Activated CD8-positive, alpha-beta memory T cell treated with anti-CD3 and anti-CD28 coated beads, Interleukin-2, amount 10 ng/mL, durations not matched to agents 7 days and 5 days (primary cell): Measurements from ENCODE around the gene SLC4A8. TPM values are rescaled to one million over a fixed set of nuclear protein-coding genes. Genes with fewer than 3 reads are reported as not detected.

Experiments used
- ATAC-seq: fragments of 150-1000 bp; cut with Tn5 transposase; one replicate; pipeline ENCODE4 v1.10.0; 2021; ENCODE audit warnings: moderate library complexity
- CTCF ChIA-PET: fragments of 350-600 bp; sonication (Branson Sonifier 250); formaldehyde crosslinking; loops from one replicate; lab custom pipeline; 2021; ENCODE audit warnings: antibody characterized with exemption; lab: Charles Lee
- DNase-seq: peaks from one replicate; pipeline ENCODE4 v3.0.0-alpha.2; 2020
- H3K27ac Mint-ChIP-seq: one replicate; pipeline ENCODE4 v1.8.0; 2021; ENCODE audit warnings: mild to moderate bottlenecking, mixed read lengths
- H3K27me3 Mint-ChIP-seq: one replicate; pipeline ENCODE4 v1.8.0; 2021; ENCODE audit warnings: mixed read lengths
- H3K36me3 Mint-ChIP-seq: one replicate; pipeline ENCODE4 v1.8.0; 2021; ENCODE audit warnings: mild to moderate bottlenecking, mixed read lengths
- H3K4me1 Mint-ChIP-seq: one replicate; pipeline ENCODE4 v1.8.0; 2021; ENCODE audit warnings: mixed read lengths
- H3K4me3 Mint-ChIP-seq: one replicate; pipeline ENCODE4 v1.8.0; 2021; ENCODE audit warnings: mild to moderate bottlenecking, moderate library complexity, mixed read lengths
- H3K9me3 Mint-ChIP-seq: one replicate; pipeline ENCODE4 v1.8.0; 2022; ENCODE audit warnings: low read depth, mixed read lengths
- total RNA-seq, 2 experiments: library from RNA; stranded (reverse); gene quantifications; one replicate each; pipeline ENCODE4 v1.2.3, GENCODE V29; 2021

Gene SLC4A8
- total RNA-seq, 2 experiments from 2014 or later = 9.1 to 9.2 TPM

DNA sequence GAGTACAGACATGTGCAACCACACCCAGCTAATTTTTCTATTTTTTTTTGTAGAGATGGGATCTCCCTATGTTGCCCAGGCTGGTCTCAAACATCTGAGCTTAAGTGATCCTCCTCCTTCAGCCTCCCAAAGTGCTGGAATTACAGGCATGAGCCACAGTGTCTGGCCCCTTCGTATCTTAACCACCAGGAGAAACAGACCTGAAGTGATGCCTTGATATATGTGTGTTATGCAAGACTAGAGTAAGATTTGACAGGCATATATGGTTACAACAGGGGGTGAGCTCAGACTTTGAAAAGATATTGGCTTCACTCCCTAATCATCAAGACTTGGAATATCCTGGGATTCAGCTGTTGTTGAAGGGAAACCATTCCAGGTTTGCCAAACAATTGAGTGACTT, 22.7 kb upstream of the SLC4A8 start:
- ATAC-seq (no peak), DNase-seq (no peak)
- Mint-ChIP-seq H3K27me3 (no peaks in the 10 kb centered on the region), H3K4me1 (peaks cover 1% of the 10 kb centered on the region), H3K4me3 (no peak overlapping the region), H3K36me3 (no peaks in the 10 kb centered on the region), H3K9me3 (no peaks in the 10 kb centered on the region), H3K27ac (no peak overlapping the region)
- CTCF ChIA-PET = no interaction called here

GRCh38 chr12:51403159-51403558, 21.5 kb upstream of the SLC4A8 start:
- Mint-ChIP-seq H3K9me3 (no peaks in the 10 kb centered on the region), H3K27ac (no peak overlapping the region), H3K27me3 (no peaks in the 10 kb centered on the region), H3K4me3 (no peak overlapping the region), H3K4me1 (peaks cover 7% of the 10 kb centered on the region), H3K36me3 (no peaks in the 10 kb centered on the region)
- CTCF ChIA-PET = no interaction called here
- DNase-seq (no peak), ATAC-seq (no peak)

DNA sequence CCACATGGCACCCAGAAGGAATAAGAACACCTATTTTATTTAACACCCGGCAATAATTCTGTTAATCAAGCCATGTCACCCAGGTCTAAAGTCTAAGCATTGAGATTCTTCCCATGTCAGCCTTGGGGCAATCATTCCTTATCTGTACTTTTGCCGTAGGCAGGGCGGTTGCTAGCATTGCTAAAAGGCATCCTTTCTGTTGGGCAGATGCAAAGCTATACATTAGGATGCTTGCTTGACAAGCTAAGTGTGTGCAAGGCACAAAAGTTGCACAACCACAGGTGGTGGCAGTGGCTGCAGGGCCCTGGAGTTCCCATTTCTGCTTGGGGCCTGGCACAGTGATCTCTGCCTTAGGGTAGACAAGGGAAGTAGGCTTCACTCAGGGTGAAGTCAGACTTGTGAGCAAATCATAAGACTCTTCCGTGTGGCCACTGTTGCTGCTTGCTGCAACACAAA, 20.9 kb upstream of the SLC4A8 start:
- ATAC-seq (no peak), DNase-seq (no peak)
- Mint-ChIP-seq H3K9me3 (no peaks in the 10 kb centered on the region), H3K27ac (no peak overlapping the region), H3K27me3 (no peaks in the 10 kb centered on the region), H3K36me3 (no peaks in the 10 kb centered on the region), H3K4me1 (peaks cover 7% of the 10 kb centered on the region), H3K4me3 (no peak overlapping the region)
- CTCF ChIA-PET = interaction anchor here (0.6 to 0.8 kb wide), 2 partner anchors 18 to 76 kb away, joined by 3 read pairs; no protein-coding TSS in a partner anchor

- Mint-ChIP-seq H3K36me3 (no peaks in the 10 kb centered on the region), H3K4me1 (peaks cover 7% of the 10 kb centered on the region), H3K27ac (no peak overlapping the region), H3K27me3 (no peaks in the 10 kb centered on the region), H3K9me3 (no peaks in the 10 kb centered on the region), H3K4me3 (no peak overlapping the region)
- no peak for ATAC-seq
- CTCF ChIA-PET = interaction anchor here (0.8 kb wide), 1 partner anchor 17 kb away, joined by 3 read pairs; no protein-coding TSS in a partner anchor
- no peak for DNase-seq
Measured at GRCh38 chr12:51404627-51405026, 20.0 kb upstream of the SLC4A8 start.

GRCh38 chr12:51405801-51406207, 18.8 kb upstream of the SLC4A8 start:
- CTCF ChIA-PET = interaction anchor here (1.0 kb wide), 1 partner anchor 126 kb away, joined by 3 read pairs; no protein-coding TSS in a partner anchor
- no peak overlapping the region for H3K4me3 Mint-ChIP-seq
- no peaks in the 10 kb centered on the region for H3K36me3 Mint-ChIP-seq
- DNase-seq (no peak), ATAC-seq (no peak)
- H3K27ac Mint-ChIP-seq = no peak overlapping the region
- H3K4me1 Mint-ChIP-seq = peaks cover 7% of the 10 kb centered on the region
- no peaks in the 10 kb centered on the region for H3K9me3 Mint-ChIP-seq
- H3K27me3 Mint-ChIP-seq = no peaks in the 10 kb centered on the region

- CTCF ChIA-PET = interaction anchor here (1.0 kb wide), 1 partner anchor 125 kb away, joined by 3 read pairs; no protein-coding TSS in a partner anchor
- no peak overlapping the region for H3K4me3 Mint-ChIP-seq
- no peak for ATAC-seq
Measured at GRCh38 chr12:51406290-51406689, 18.3 kb upstream of the SLC4A8 start.

GRCh38 chr12:51406859-51407258, 17.8 kb upstream of the SLC4A8 start:
- no peaks in the 10 kb centered on the region for H3K27me3 Mint-ChIP-seq
- CTCF ChIA-PET = no interaction called here
- DNase-seq (no peak), ATAC-seq (no peak)
- no peak overlapping the region for H3K27ac Mint-ChIP-seq
- H3K4me3 Mint-ChIP-seq = no peak overlapping the region
- no peaks in the 10 kb centered on the region for H3K9me3 Mint-ChIP-seq
- peaks cover 7% of the 10 kb centered on the region for H3K4me1 Mint-ChIP-seq
- H3K36me3 Mint-ChIP-seq = no peaks in the 10 kb centered on the region

More at GRCh38 chr12:51406290-51406689, 18.3 kb upstream of the SLC4A8 start:
- peaks cover 7% of the 10 kb centered on the region for H3K4me1 Mint-ChIP-seq
- H3K9me3 Mint-ChIP-seq = no peaks in the 10 kb centered on the region
- H3K27ac Mint-ChIP-seq = no peak overlapping the region
- H3K27me3 Mint-ChIP-seq = no peaks in the 10 kb centered on the region
- DNase-seq = no peak
- no peaks in the 10 kb centered on the region for H3K36me3 Mint-ChIP-seq

DNA sequence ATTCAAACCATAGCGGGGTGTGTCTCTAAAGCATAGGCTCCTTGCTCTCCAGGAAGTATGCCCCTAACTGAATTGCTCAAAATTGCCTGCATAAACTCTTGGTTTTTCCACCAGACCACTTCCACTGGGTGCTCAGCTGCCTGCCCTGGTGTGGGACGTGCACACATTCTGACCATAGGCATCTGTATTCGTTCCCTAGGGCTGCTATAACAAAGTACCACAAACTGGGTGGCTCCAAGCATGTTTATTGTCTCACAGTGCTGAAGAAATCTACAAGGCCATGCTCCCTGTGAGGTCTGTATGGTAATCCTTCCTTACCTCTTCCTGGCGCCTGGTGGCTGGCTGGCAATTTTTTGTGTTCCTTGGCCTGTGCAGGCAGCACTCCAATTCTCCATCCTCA, 17.0 kb upstream of the SLC4A8 start:
- H3K4me1 Mint-ChIP-seq = peaks cover 7% of the 10 kb centered on the region
- ATAC-seq = no peak
- H3K9me3 Mint-ChIP-seq = no peaks in the 10 kb centered on the region

GRCh38 chr12:51409846-51410245, 14.8 kb upstream of the SLC4A8 start:
- CTCF ChIA-PET = interaction anchor here (1.1 to 1.5 kb wide), 2 partner anchors 9 to 12 kb away, joined by 4 to 7 read pairs; no protein-coding TSS in a partner anchor
- no peak overlapping the region for H3K4me3 Mint-ChIP-seq
- H3K27me3 Mint-ChIP-seq = peaks cover 8% of the 10 kb centered on the region

More for the DNA sequence above, 17.0 kb upstream of the SLC4A8 start:
- CTCF ChIA-PET = no interaction called here
- H3K27me3 Mint-ChIP-seq = no peaks in the 10 kb centered on the region
- no peaks in the 10 kb centered on the region for H3K36me3 Mint-ChIP-seq
- H3K4me3 Mint-ChIP-seq = no peak overlapping the region
- H3K27ac Mint-ChIP-seq = peak overlapping the region; percentile 34
- no peak for DNase-seq

DNA sequence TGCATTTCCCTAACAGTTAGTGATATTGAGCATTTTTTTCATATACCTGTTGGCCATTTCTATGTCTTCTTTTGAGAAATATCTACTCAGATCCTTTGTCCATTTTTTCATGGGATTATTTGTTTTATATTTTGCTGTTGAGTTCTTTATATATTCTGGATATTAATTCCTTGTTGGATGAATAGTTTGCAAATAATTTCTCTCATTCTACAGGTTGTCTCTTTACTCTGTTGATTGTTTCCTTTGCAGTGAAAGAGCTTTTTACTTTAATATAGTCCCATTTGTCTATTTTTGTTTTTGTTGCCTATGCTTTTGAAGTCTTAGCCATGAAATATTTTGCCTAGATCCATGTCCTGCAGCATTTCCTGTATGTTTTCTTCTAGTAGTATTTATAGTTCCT, 11.5 kb upstream of the SLC4A8 start:
- no peaks in the 10 kb centered on the region for H3K36me3 Mint-ChIP-seq
- ATAC-seq = no peak
- no peak overlapping the region for H3K4me3 Mint-ChIP-seq
- H3K9me3 Mint-ChIP-seq = no peaks in the 10 kb centered on the region
- peaks cover 8% of the 10 kb centered on the region for H3K27me3 Mint-ChIP-seq
- CTCF ChIA-PET = no interaction called here
- DNase-seq = no peak
- H3K4me1 Mint-ChIP-seq = peaks cover 4% of the 10 kb centered on the region
- H3K27ac Mint-ChIP-seq = no peak overlapping the region

More at GRCh38 chr12:51409846-51410245, 14.8 kb upstream of the SLC4A8 start:
- no peak for DNase-seq
- Mint-ChIP-seq H3K9me3 (no peaks in the 10 kb centered on the region), H3K36me3 (no peaks in the 10 kb centered on the region), H3K4me1 (peaks cover 12% of the 10 kb centered on the region), H3K27ac (no peak overlapping the region)
- ATAC-seq = no peak

DNA sequence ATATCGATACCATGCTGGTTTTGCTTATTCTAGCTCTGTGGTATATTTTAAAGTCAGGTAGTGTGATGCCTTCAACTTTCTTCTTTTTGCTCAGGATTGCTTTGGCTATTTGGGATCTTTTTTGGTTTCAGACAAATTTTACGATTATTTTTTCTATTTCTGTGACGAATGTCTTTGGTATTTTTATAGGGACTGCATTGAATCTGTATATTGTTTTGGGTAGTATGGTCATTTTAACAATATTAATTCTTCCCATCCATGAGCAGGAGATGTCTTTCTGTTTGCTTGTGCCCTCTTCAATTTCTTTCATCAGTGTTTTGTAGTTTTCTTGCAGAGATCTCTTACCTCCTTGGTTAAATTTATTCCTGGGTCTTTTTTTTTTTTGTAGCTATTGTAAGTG, 10.8 kb upstream of the SLC4A8 start:
- Mint-ChIP-seq H3K27me3 (peaks cover 8% of the 10 kb centered on the region), H3K4me3 (no peak overlapping the region), H3K4me1 (peaks cover 4% of the 10 kb centered on the region), H3K36me3 (no peaks in the 10 kb centered on the region), H3K27ac (no peak overlapping the region), H3K9me3 (no peaks in the 10 kb centered on the region)
- ATAC-seq = no peak
- CTCF ChIA-PET = no interaction called here
- DNase-seq = no peak

- ATAC-seq (no peak), DNase-seq (no peak)
- Mint-ChIP-seq H3K4me3 (no peak overlapping the region), H3K4me1 (peaks cover 4% of the 10 kb centered on the region), H3K36me3 (no peaks in the 10 kb centered on the region), H3K27me3 (peaks cover 8% of the 10 kb centered on the region), H3K9me3 (no peaks in the 10 kb centered on the region), H3K27ac (no peak overlapping the region)
- CTCF ChIA-PET = interaction anchor here (1.8 kb wide), 1 partner anchor 116 kb away, joined by 7 read pairs; no protein-coding TSS in a partner anchor
Measured at GRCh38 chr12:51415931-51416330, 8.7 kb upstream of the SLC4A8 start.

DNA sequence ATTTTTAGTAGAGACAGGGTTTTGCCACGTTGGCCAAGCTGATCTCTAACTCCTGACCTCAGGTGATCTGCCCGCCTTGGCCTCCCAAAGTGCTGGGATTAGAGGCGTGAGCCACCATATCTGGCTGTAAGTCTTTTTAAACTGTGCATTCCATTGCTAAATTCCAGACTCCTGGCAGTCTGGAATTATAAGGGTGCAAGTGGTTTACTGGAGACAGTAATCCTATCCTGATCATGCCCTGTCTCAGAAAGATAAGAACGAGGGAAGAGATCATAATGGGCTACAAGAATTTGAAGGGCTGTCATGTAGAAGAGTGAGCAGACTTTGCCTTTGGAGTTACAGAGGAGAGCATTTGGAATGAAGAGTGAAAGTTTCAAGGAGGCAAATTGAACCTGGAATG, 6.8 kb upstream of the SLC4A8 start:
- no peak for DNase-seq
- H3K27me3 Mint-ChIP-seq = peaks cover 7% of the 10 kb centered on the region
- H3K9me3 Mint-ChIP-seq = no peaks in the 10 kb centered on the region
- no peak for ATAC-seq
- no peaks in the 10 kb centered on the region for H3K36me3 Mint-ChIP-seq
- H3K4me1 Mint-ChIP-seq = peaks cover 4% of the 10 kb centered on the region
- H3K4me3 Mint-ChIP-seq = no peak overlapping the region
- no peak overlapping the region for H3K27ac Mint-ChIP-seq
- CTCF ChIA-PET = interaction anchor here (1.0 to 8.3 kb wide), 4 partner anchors 11 to 114 kb away, joined by 3 to 136 read pairs (median 5); no protein-coding TSS in a partner anchor

DNA sequence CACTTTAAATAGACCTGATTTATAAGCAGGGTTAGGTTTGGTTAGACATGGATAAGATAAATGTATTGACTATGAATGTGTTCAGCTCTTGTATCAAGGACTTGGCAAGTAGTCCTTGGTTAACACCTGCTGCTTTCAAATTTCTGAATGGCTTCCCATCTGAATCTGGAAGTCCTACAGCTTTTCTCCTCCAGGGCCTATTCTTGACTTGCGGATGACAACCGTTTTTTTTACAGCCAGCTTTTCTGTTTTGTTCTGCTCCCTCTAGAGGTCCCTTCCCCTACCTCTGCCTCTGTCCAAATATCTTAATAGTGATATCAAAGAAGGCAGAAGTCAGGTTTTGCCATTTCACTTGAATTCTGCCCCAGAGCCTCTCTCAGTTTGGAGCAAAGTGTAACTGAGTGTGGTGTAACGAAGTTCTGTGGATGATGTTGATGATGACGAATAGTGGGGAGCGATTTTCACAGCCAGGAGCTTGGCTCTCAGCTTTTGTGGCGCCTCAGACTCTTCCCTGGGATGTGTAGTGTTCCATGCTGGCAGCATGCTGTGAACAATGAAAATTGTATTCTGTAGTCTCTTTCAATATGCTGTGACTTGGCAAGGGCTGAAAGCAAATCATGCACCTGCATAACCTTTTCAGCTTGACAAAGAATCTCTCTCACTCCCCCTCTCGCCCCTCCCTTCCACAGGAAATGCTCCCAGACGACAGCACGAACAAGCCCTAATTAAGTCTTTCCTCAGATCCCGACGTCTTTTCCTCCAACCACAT, 5.0 kb upstream of the SLC4A8 start:
- peaks cover 6% of the 10 kb centered on the region for H3K27me3 Mint-ChIP-seq

More for the DNA sequence above, 5.0 kb upstream of the SLC4A8 start:
- Mint-ChIP-seq H3K4me1 (peaks cover 5% of the 10 kb centered on the region), H3K36me3 (no peaks in the 10 kb centered on the region), H3K9me3 (no peaks in the 10 kb centered on the region), H3K4me3 (no peak overlapping the region), H3K27ac (no peak overlapping the region)
- ATAC-seq (no peak), DNase-seq (no peak)
- CTCF ChIA-PET = interaction anchor here (0.6 to 8.3 kb wide), 7 partner anchors 21 to 605 kb away, joined by 3 to 136 read pairs (median 3); no protein-coding TSS in a partner anchor
